Activated naive CD4-positive, alpha-beta T cell treated with anti-CD3 and anti-CD28 coated beads for 36 hours (primary cell): Measurements from ENCODE around the gene KCNE5. TPM values are rescaled to one million over a fixed set of nuclear protein-coding genes. Genes with fewer than 3 reads are reported as not detected.
"Not testable (repeated sequence)": the region's sequence is repeated elsewhere in the genome, so short reads cannot be mapped to it uniquely, and the experiment has no call there.

Experiments
- CTCF ChIA-PET: fragments of 350-600 bp; sonication (Branson Sonifier 250); formaldehyde crosslinking; loops from one replicate; lab custom pipeline; 2021; ENCODE audit warnings: antibody characterized with exemption; lab: Charles Lee
- DNase-seq: peaks from one replicate; pipeline ENCODE4 v3.0.0-alpha.2; 2020
- H3K27ac Mint-ChIP-seq: one replicate; pipeline ENCODE4 v1.8.0; 2021; ENCODE audit warnings: mild to moderate bottlenecking, mixed read lengths
- H3K27me3 Mint-ChIP-seq: one replicate; pipeline ENCODE4 v1.8.0; 2021; ENCODE audit warnings: low read depth, mixed read lengths
- H3K36me3 Mint-ChIP-seq: one replicate; pipeline ENCODE4 v1.8.0; 2021; ENCODE audit warnings: low read depth, mixed read lengths
- H3K4me1 Mint-ChIP-seq: one replicate; pipeline ENCODE4 v1.8.0; 2021; ENCODE audit warnings: low read depth, mixed read lengths
- H3K4me3 Mint-ChIP-seq: one replicate; pipeline ENCODE4 v1.8.0; 2021; ENCODE audit warnings: mild to moderate bottlenecking, moderate library complexity, mixed read lengths
- H3K9me3 Mint-ChIP-seq: one replicate; pipeline ENCODE4 v1.8.0; 2021; ENCODE audit warnings: mixed read lengths
- intact Hi-C: fragments of 100-400 bp; cut with micrococcal nuclease; formaldehyde crosslinking; loops from one replicate; pipeline ENCODE4 v1.15.1; 2023
- total RNA-seq, 2 experiments: library from RNA; stranded (reverse); gene quantifications; one replicate each; pipeline ENCODE4 v1.2.3, GENCODE V29; 2021

The KCNE5 gene
- total RNA-seq, 2 experiments from 2014 or later, result 0.15 TPM; not detected in 1

DNA sequence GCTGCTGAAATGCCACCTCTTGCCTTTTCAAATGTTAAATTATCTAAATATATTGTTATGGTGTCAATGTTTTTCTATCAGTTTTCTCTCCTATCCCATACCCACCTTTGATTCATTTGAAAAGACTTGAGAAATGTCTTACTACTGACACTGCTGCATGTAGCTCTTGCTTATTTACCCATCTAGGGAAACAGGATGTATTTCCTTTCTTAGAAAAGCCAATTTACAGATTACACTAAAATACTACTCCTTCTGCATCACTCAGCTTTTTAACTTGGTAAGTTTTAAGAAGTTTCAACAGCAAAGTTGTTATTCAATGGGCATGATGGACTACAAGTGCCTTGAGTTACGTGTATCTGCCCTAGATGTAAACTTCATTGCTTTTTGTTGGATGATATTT is 13.2 kb upstream of the KCNE5 start:
- Mint-ChIP-seq H3K27me3 (no peaks in the 10 kb centered on the region), H3K36me3 (peaks cover 6% of the 10 kb centered on the region), H3K4me1 (no peaks in the 10 kb centered on the region), H3K9me3 (no peaks in the 10 kb centered on the region), H3K4me3 (no peak overlapping the region), H3K27ac (no peak overlapping the region)
- CTCF ChIA-PET, result no interaction called here
- DNase-seq, result no peak
- intact Hi-C loops, result loop anchor here (5.0 kb wide), 1 partner anchor 249 kb away; no protein-coding TSS in a partner anchor

DNA sequence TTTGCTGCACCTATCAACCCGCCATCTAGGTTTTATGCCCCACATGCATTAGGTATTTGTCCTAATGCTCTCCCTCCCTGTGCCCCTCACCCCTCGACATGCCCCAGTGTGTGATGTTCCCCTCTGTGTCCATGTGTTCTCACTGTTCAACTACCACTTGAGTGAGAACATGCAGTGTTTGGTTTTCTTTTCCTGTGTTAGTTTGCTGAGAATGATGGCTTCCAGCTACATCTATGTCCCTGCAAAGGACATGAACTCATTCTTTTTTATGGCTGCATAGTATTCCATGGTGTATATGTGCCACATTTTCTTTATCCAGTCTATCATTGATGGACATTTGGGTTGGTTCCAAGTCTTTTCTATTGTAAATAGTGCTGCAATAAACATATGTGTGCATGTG is 12.5 kb upstream of the KCNE5 start:
- H3K27ac Mint-ChIP-seq, DNase-seq, H3K4me3 Mint-ChIP-seq, H3K27me3 Mint-ChIP-seq, H3K36me3 Mint-ChIP-seq, CTCF ChIA-PET, H3K4me1 Mint-ChIP-seq, H3K9me3 Mint-ChIP-seq: not testable (repeated sequence)
- intact Hi-C loops, result loop anchor here (5.0 kb wide), 1 partner anchor 250 kb away; no protein-coding TSS in a partner anchor

DNA sequence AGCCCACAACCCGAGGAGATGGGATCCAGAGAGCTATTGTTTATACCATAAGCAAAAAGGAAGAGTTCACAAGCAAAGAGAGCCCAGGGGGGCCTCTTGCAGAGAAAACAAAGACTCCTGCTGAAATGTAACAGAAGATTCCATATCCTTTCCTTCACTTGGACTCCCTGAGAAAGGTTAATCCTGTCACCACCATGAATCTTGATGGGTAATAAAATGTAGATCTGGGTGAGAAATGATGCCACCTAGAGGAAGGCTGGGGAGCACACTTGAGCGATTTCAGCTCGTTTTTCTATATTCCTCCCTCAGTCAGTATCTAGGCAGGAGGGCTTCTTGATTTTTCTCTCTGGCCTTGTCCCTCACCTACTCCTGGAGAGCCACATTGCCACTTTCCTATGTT is 10.2 kb upstream of the KCNE5 start:
- intact Hi-C loops, result loop anchor here (5.0 kb wide), 1 partner anchor 252 kb away; no protein-coding TSS in a partner anchor
- peaks cover 6% of the 10 kb centered on the region for H3K36me3 Mint-ChIP-seq
- CTCF ChIA-PET, result interaction anchor here (0.8 to 3.3 kb wide), 7 partner anchors 98 to 255 kb away, joined by 3 to 23 read pairs (median 4); partner anchors contain the start of gene NXT2
- DNase-seq, result no peak
- no peak overlapping the region for H3K4me3 Mint-ChIP-seq
- no peaks in the 10 kb centered on the region for H3K4me1 Mint-ChIP-seq
- H3K27ac Mint-ChIP-seq, result no peak overlapping the region
- no peaks in the 10 kb centered on the region for H3K9me3 Mint-ChIP-seq
- H3K27me3 Mint-ChIP-seq, result no peaks in the 10 kb centered on the region

DNA sequence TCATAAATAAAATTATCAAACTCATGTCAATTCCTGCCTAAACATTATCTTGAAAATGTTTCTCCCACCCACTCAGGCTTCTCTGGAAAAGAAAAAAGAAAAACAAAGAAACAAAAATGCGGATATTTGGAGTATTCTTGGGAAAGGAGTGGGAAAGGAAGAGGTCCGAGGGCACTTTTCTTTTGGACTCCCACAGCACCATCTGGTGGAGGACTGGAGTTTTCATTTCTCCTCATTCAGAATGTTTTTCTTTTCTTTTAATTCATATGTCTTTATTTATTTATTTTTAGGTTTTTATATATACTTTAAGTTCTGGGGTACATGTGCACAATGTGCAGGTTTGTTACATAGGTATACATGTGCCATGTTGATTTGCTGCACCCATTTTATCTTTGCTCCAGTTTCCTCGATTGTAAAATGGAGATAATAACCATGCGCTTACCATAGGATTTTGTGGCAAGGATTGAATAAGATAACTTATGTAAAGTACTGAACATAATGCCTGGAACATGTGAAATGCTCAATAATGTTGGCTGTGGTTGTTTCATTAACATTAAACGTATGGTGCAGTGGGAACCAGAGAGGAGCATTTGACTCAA is 8.0 kb upstream of the KCNE5 start:
- no peaks in the 10 kb centered on the region for H3K9me3 Mint-ChIP-seq
- no peaks in the 10 kb centered on the region for H3K27me3 Mint-ChIP-seq
- intact Hi-C loops, result loop anchor here (1.0 kb wide), 1 partner anchor 148 kb away; no protein-coding TSS in a partner anchor
- no peak for DNase-seq
- no peak overlapping the region for H3K27ac Mint-ChIP-seq
- H3K4me1 Mint-ChIP-seq, result no peaks in the 10 kb centered on the region
- CTCF ChIA-PET, result interaction anchor here (1.6 to 3.3 kb wide), 2 partner anchors 30 to 148 kb away, joined by 4 to 23 read pairs; no protein-coding TSS in a partner anchor
- H3K36me3 Mint-ChIP-seq, result peaks cover 3% of the 10 kb centered on the region
- H3K4me3 Mint-ChIP-seq, result no peak overlapping the region

DNA sequence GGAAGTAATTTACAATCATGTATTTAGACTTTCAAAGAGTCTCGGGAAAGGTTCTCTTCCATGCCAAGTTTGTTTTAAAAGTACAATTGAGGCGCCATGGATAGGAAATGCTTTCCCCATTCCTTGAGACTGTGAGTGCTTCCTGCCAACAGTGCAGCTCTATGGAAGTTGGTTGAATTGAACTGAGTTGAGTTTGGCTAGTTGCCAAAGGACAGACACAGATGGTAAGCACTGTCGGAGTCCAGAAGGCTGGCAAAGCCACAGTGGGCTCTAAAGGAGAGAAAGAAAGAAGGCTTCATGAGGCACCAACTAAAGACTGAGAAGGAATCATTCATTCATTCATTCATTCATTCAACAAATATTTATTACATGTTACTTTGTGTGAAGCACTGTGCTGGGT is 4.3 kb upstream of the KCNE5 start:
- intact Hi-C loops, result no loop called here
- no peak for DNase-seq
- H3K27me3 Mint-ChIP-seq, result peaks cover 4% of the 10 kb centered on the region

DNA sequence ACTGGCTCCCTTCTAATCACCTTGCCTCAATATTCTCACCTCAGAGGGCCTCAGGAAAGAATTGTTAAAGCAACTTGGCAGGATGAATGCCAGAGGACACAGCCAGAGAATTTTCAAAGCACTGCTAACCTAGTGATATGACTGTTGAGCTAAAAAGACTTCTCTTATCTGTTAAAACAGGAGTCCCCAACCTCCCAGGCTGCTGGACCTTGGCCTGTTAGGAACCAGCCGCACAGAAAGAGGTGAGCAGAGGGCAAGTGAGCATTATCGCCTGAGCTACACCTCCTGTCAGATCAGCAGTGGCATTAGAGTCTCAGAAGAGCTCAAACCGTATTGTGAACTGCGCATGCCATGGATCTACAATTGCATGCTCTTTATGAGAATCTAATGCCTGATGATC is 1.7 kb upstream of the KCNE5 start:
- Mint-ChIP-seq H3K4me1 (no peaks in the 10 kb centered on the region), H3K9me3 (no peaks in the 10 kb centered on the region), H3K4me3 (no peak overlapping the region), H3K36me3 (peaks cover 6% of the 10 kb centered on the region), H3K27me3 (peaks cover 7% of the 10 kb centered on the region), H3K27ac (no peak overlapping the region)
- intact Hi-C loops, result no loop called here
- CTCF ChIA-PET, result no interaction called here
- no peak for DNase-seq

More for the DNA sequence above, 4.3 kb upstream of the KCNE5 start:
- H3K9me3 Mint-ChIP-seq, result no peaks in the 10 kb centered on the region
- H3K27ac Mint-ChIP-seq, result no peak overlapping the region
- CTCF ChIA-PET, result interaction anchor here (1.7 kb wide), 1 partner anchor 144 kb away, joined by 4 read pairs; no protein-coding TSS in a partner anchor
- peaks cover 6% of the 10 kb centered on the region for H3K36me3 Mint-ChIP-seq
- H3K4me1 Mint-ChIP-seq, result no peaks in the 10 kb centered on the region
- H3K4me3 Mint-ChIP-seq, result no peak overlapping the region

DNA sequence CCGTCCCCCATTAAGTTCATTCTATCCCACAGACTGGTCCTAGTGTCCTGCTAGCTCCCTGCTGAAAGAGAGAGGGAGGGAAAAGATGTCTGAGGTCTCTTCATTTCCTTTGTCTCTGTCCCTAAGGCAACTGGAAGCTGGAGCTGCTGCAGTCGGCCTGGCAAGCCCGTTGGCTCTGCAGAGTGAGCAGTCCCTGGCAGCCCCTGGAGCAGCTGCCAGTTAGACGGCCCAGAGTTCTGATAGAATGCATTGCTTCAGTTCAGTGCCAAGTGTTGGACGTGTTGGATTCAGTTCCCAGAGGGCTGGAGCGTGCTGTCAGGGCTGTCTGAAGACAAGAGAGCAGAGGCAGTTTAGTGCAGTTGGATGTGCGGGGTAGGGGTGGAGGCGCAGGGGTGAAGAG is 975 bp downstream of the KCNE5 start:
- peaks cover 7% of the 10 kb centered on the region for H3K27me3 Mint-ChIP-seq
- H3K9me3 Mint-ChIP-seq, result no peaks in the 10 kb centered on the region
- peaks cover 3% of the 10 kb centered on the region for H3K36me3 Mint-ChIP-seq
- no peak overlapping the region for H3K4me3 Mint-ChIP-seq
- CTCF ChIA-PET, result no interaction called here
- H3K27ac Mint-ChIP-seq, result no peak overlapping the region
- H3K4me1 Mint-ChIP-seq, result no peaks in the 10 kb centered on the region
- DNase-seq, result no peak
- intact Hi-C loops, result no loop called here

DNA sequence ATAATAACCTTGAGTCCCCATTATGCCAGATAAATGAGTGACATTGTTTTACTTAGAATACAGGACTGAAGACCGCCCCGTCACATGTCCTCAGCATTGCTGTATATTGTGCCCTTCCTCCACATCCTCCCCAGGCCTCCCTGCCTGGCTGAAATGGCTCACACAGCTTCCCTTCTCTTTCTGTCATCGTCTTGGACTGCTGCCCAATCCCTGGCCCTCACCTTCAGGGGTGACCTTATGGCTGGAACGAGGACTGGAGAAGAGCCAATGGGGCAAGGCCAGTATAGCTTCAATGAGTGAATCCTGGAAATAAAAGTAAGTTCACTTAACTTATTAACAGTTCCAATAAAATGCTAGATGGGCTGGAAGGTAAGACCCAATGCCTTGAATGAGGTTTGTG is 2.7 kb downstream of the KCNE5 start:
- intact Hi-C loops, result no loop called here

DNA sequence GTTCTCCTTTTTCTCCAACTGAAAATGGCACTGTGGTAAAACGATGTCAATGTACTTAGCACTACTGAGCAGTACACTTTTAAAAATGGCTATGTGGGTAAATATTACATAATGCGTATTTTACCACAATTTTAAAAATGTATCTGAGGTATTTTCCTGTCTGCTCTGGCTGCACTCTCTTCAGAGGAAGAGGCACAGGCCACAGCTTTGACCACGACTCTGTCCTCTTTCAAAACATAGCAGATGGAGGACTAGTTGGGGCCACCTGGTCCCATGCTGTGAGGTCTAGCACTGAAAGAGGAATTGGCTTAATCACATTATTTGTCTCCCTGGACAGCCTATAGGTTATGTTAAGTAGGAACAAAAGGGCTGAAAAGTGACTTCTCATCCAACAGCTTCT is 5.2 kb downstream of the KCNE5 start:
- H3K4me1 Mint-ChIP-seq, result no peaks in the 10 kb centered on the region
- CTCF ChIA-PET, result no interaction called here
- H3K9me3 Mint-ChIP-seq, result no peaks in the 10 kb centered on the region
- no peak overlapping the region for H3K27ac Mint-ChIP-seq
- intact Hi-C loops, result no loop called here
- DNase-seq, result no peak
- H3K36me3 Mint-ChIP-seq, result no peaks in the 10 kb centered on the region
- H3K27me3 Mint-ChIP-seq, result peaks cover 3% of the 10 kb centered on the region
- no peak overlapping the region for H3K4me3 Mint-ChIP-seq

More for the DNA sequence above, 2.7 kb downstream of the KCNE5 start:
- Mint-ChIP-seq H3K4me3 (no peak overlapping the region), H3K36me3 (no peaks in the 10 kb centered on the region), H3K27ac (no peak overlapping the region), H3K9me3 (no peaks in the 10 kb centered on the region), H3K27me3 (peaks cover 3% of the 10 kb centered on the region), H3K4me1 (no peaks in the 10 kb centered on the region)
- CTCF ChIA-PET, result interaction anchor here (1.5 kb wide), 1 partner anchor 269 kb away, joined by 4 read pairs; no protein-coding TSS in a partner anchor
- no peak for DNase-seq

DNA sequence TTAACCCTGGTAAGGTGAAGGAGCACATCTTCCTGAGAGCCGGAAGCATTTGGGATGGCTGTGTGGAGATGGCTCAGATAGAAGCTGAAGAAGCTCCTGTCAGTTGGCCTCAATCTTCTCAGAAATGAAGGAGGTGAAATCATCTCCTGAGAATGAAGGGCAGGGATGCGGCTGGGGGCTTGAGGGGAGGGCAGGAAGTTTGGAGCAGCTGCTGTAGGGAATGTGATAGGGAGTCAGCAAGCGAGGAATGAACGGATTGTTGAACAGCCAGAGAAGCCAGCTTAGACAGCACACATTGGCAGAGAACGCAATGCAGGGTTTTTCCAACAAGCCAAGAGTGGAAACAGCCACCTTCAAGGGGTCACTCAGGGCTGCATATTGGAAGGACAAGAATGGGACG is 10.0 kb downstream of the KCNE5 start:
- Mint-ChIP-seq H3K4me3 (no peak overlapping the region), H3K36me3 (no peaks in the 10 kb centered on the region)
- CTCF ChIA-PET, result interaction anchor here (0.6 kb wide), 1 partner anchor 276 kb away, joined by 5 read pairs; no protein-coding TSS in a partner anchor

DNA sequence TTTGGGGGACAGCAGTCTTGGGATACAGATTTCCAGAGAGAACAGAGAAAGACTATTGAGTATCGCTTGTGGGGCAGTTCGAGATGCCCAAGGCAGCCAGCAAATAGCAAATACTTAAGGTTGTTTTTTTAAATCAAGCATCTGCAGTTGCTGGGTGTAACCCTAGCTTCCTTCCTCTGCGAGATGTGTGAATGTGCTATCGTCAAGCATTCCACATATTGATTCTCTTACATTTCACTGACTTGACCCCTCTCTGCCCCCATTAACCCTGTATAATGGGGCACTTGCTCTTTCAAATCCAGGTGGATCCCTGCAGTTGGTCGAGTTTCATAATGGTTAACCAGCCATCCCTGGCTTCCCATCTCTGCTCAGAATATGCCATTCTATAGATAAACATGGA is 23.5 kb downstream of the KCNE5 start:
- no peak for DNase-seq
- Mint-ChIP-seq H3K27ac (no peak overlapping the region), H3K4me3 (no peak overlapping the region), H3K27me3 (peaks cover 22% of the 10 kb centered on the region), H3K4me1 (no peaks in the 10 kb centered on the region), H3K36me3 (no peaks in the 10 kb centered on the region), H3K9me3 (peaks cover 3% of the 10 kb centered on the region)
- intact Hi-C loops, result no loop called here
- CTCF ChIA-PET, result no interaction called here

More for the DNA sequence above, 10.0 kb downstream of the KCNE5 start:
- no peaks in the 10 kb centered on the region for H3K9me3 Mint-ChIP-seq
- no peak overlapping the region for H3K27ac Mint-ChIP-seq
- no peak for DNase-seq
- intact Hi-C loops, result no loop called here
- H3K27me3 Mint-ChIP-seq, result no peaks in the 10 kb centered on the region
- no peaks in the 10 kb centered on the region for H3K4me1 Mint-ChIP-seq

DNA sequence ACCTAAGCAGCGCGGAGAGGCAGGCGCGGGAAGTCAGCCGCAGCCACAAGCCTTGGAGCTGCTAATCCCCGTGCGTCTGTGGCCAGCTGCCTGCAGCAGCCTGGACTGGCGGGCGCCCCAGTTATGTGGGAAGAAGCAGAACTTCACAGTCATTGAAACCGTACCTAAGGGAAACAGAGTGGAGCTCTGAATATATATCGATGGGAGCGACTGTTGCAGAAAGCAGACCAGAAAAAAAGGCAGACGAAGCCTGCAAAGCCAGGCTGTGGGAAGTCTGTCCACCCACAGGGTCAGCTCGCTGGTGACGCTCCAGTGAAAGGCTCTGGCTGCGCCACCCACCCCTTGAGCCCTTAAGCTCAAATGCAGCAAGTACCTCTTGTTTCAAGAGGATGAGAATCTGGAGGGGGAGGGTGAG is 24.7 kb downstream of the KCNE5 start:
- intact Hi-C loops, result no loop called here
- no peaks in the 10 kb centered on the region for H3K4me1 Mint-ChIP-seq
- CTCF ChIA-PET, result no interaction called here
- H3K4me3 Mint-ChIP-seq, result no peak overlapping the region
- peaks cover 19% of the 10 kb centered on the region for H3K27me3 Mint-ChIP-seq
- H3K9me3 Mint-ChIP-seq, result no peaks in the 10 kb centered on the region
- H3K36me3 Mint-ChIP-seq, result no peaks in the 10 kb centered on the region
- no peak overlapping the region for H3K27ac Mint-ChIP-seq
- no peak for DNase-seq

DNA sequence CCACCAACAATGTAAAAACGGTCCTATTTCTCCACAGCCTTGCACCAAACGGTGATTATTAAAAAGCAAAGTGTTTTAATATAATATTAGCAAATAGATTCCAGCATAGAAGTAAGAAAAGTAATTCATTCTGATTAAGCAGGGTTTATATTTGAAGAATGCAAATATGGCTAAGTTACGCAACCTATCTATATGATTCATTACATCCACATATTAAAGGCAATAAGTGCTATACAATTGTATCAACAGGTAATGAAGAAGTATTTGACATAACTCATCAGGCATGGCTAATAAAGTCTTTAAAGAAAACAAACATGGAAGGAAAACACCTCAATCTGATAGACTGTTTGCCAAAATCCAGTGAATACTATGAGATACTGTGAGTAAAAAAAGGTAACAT is 29.0 kb downstream of the KCNE5 start:
- intact Hi-C loops, result no loop called here
- CTCF ChIA-PET, result no interaction called here
- Mint-ChIP-seq H3K36me3 (no peaks in the 10 kb centered on the region), H3K27ac (no peak overlapping the region), H3K27me3 (peaks cover 5% of the 10 kb centered on the region), H3K4me1 (no peaks in the 10 kb centered on the region), H3K4me3 (no peak overlapping the region), H3K9me3 (no peaks in the 10 kb centered on the region)
- no peak for DNase-seq
